ENCODE measurements around the gene ARHGEF37.
A peak's percentile ranks its signal among the peaks of the same experiment; 100 is the strongest.

Gene ARHGEF37

DNA sequence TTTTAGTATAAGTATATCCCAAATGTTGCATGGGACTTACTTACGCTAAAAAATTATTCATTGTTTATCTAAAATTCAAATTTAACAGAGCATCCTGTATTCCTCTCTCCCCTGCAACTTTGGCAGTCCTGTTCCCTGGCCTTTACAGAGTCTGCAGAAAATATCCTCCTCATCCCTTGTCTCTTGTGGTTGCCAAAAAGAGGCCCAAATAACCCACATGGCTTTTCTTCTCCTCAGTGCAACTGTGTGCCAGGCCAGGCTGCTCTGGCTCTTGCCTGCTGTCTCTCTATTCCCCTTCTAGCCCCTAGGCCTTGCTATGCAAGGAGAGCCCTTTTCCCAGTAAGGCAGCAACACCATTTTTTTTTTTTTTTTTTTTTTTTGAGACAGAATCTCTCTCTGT is 23.0 kb downstream of the ARHGEF37 start:
- no peak for DNase-seq

DNA sequence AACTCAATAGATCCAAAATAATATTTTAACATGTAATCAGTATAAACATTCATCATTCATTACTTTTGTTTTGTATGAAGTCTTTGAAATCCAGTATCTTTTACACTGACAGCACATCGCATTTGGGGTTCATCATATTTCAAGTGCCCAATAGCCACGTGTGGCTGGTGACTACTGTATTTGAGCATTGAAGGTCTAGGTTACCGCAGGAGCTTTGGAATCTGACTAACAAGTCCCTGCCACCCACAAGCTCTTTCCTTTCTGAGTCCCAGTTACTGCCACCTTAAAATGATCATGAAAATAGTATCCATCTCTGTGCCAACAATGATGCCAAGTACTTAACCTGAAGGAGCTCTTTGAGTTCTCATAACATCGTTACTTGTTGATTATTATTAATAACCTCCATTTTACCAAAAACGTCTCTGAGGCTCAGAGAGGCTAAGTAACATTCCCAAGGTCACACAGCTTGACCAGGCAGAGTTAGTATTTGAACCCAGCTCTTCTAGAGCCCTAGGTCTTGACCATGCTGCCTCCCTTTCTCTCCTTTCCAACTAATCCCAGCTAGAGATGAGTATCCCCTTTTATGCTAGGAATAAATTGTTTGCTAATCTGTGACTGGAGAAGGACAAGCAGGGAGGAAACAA is 24.2 kb downstream of the ARHGEF37 start:
- DNase-seq = no peak

DNA sequence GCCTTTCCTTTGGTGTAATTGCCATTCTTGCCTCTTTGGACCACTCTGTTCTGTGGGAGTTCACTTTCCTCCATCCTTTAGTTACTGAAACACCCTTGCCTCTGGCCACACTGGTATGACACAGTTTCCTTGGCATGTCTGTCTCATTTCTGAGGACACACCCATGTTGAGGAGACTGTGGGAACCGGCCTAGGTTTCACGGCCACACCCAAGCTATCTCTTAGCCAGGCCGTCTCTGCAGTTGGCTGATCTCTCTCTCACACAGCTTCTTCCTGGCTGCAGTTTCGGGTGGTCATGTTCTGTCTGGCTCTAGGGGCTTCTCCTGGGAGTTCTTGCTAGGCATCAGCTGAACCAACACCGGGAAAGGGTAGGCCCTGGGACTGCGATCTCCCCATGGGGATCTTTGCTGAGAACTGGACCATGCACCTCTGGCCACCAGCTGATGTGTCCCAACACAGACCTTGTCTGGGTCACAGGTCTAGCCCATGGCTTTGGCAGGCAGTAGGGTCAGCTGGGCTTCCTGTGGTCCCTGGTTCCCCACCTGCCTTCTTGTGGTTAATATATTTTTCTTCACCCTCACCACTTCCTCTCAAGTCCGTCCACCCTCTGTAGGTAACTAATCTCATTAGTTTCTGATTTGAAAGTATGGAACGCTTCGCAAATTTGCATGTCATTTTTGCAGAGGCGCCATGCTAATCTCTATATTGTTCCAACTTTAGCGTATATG is 24.9 kb downstream of the ARHGEF37 start:
- no peak for DNase-seq

DNA sequence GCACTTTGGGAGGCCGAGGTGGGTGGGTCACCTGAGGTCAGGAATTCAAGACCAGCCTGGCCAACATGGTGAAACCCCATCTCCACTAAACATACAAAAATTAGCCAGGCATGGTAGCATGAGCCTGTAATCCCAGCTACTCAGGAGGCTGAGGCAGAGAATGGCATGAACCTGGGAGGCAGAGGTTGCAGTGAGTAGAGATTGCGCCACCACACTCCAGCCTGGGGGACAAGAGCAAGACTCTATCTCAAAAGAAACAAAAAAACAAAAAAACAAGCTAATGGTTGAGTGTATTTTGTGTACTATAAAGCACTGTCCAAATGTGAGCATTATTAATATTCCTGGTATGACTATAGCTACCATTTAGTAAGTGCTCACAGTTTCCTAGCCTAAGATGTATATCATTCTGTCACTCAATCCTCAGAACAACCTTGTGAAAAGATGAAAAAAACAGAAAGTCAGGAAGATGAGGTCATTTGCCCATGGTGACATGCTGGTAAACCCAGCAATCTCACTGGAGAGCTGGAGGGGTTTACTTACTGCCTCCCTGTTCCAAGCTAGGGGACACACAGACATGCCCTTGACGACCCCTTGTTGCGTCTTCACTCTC is 27.7 kb downstream of the ARHGEF37 start:
- DNase-seq = no peak

DNA sequence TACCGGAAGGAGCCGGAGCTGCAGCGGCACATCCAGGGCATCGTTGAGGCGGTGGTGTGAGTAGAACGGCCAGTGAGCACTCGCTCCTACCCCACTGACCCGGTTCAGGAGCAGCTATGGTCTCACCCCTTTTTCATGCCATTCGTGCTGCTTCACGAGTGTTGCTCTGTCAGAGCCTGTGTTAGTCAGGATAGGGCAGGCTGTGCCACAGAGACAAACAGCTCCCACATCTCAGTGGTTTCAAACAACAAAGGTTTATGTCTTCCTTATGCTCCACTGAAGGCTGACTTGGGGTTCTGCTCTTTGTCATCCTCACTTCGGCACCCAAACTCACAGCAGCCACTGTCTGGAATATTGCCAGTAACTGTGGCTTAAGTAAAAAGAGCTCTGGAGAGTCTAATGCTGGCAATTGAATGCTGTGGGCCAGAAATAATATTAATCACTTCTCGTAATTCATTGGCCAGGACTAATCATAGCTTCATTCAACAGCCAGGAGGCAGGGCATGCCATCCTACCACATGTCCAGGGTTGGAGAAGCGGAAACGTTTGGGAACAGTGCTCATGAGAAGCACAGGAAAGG is 28.4 kb downstream of the ARHGEF37 start:
- DNase-seq = no peak

DNA sequence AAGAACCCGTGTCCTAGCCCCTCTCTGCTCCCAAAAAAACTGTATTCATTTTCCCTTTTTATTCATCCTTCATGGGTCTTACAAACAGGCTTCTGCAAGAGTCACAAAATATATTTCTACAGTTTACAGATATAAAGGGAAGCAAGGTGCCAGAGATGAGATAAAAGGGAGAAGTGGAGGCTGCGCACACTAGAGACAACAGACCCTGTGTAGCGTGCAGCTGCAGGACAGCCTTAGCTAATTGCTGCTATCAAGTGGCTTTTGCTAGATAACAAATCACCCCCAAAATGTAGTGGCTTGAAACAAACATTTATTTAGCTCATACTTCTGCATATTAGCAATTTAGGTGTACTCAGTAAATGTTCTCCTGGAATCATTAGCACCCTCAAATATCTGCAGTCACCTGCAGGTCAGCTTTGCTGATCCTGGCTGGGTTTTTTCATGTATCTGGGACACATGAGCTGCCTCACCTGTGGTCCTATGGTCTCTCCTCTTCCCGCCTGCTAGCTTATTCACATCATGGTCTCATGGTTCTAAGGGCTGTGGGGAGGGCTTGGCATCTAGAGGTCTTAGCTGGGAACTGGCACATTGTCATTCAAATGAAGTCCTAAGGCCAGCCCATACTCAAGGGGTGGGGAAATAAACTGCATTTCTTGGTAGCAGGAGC is 29.4 kb downstream of the ARHGEF37 start:
- DNase-seq = no peak

DNA sequence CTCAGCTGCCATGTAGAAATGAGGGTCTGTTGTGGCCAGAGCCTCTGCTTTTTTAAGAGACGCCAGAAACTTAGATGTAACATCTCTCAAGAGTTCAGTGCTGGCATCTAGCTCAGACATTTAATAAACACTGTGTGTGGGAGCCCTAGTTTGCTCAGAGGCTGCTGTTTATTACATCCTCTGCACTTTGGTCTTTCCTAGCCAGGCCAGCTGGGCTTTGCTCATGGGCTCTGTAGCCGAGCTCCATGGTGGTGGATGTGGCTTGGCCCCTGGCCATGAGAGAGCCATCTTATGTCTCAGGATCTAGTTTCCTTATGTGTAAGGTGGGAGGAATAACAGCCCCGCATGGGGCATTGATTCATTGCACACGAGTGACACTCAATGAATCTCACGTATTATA is 30.0 kb downstream of the ARHGEF37 start:
- no peak for DNase-seq

DNA sequence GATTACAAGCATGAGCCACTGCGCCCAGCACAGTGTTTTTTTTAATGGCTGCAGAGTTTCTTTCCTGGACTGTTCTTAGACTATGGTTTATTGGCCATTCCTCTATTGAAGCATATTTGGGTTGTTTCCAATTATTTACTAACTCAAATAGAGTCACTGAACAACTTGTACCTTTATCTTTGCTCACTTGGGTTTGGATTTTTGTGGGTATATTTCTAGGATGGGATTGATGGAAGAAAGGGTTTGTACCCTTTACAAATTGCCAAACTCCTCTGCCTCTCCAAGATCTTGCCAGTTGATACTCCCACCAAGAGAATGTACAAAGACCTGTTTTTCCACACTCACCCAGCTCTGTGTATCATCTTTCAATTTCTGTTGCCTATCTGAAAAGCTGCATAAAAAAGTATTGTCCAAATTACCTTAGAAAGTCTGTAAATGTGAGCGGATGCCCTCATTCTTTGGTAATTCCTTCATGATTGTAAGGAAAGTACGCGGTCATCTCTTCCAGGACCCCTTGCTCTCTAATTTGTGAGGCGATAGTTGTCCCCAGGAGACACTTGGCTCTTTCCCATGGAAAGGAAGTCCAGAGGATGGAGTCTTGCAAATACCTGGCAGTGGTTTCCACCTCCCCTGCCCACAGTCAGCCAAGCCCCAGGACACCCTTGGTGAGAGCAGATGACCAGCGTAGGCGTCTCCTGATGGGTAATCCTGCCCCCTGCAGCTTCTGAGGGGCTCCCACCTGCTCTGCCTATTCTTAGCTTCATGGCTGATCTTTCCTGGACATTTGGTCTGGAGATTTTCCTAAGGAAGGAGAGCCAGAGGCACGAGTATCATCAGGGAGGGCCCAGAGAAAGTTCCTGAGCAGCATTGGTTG is 33.0 kb downstream of the ARHGEF37 start:
- DNase-seq = no peak

DNA sequence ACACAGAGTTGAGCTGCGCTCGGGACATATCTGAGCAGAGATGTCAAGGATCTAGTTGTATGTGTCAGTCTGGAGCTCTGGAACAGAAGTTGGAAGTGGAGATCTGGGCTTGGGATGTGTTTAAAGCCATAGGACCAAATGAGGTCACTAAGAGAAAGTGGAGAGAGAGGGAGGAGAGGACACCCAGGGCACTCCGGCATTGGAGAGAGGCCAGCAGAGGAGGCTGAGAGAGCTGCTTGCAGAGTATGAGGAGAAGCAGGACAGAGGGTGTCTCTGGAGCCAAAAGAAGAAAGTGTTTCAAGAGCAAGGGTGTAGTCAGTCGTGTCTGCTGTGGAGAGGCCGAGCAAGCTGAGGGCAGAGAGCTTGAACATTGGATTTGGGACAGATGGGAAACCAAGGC is 34.7 kb downstream of the ARHGEF37 start:
- no peak for DNase-seq

DNA sequence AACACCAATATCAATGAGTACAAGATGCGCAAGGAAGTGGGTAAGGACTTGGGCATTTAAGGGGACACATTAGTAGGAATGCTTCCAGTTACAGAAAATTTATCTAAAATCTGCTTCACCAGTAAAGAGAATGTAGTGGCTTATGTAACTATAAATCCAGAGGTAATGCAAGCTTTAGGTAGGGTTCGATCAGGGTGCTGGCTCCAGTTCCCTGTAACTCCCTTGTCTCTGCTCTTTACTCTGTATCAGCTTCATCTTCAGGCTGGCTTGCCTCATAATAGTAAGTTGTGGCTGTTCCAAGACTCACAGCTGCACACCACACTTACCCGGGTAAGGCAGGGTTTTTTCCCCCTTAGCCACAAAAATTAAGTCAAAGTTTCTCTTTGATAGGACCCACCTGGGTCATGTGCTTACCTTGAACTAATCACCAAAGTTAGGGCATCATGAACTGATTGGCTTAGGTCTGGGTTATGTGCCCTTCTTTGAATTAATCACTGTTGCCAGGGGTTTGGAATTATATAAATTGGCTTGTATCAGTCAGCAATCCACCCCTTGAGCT is 35.5 kb downstream of the ARHGEF37 start:
- no peak for DNase-seq

DNA sequence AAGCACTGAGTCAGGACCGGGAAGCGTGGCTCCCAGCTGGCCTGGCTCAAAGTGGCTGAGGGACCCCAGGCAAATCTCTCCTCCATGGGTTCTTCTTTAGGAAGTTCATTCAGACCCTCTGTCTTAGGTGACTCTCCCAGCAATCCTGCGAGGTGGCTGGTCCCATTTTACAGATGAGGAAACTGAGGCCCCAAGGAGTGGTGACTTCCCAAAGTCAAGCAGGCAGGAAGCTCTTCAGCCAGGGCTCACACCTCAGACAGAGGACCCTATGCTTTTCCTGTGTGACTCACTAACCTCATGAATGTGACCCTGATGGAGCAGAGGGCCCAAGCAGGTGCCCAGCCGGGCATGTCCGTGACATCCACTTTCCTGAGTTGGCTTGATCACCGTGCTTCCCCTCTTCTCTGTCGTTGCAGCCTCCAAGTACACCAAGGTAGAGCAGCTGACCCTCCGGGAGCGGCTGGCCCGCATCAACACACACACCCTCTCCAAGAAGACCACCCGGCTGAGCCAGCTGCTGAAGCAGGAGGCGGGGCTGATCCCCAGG is 36.5 kb downstream of the ARHGEF37 start:
- no peak for DNase-seq

DNA sequence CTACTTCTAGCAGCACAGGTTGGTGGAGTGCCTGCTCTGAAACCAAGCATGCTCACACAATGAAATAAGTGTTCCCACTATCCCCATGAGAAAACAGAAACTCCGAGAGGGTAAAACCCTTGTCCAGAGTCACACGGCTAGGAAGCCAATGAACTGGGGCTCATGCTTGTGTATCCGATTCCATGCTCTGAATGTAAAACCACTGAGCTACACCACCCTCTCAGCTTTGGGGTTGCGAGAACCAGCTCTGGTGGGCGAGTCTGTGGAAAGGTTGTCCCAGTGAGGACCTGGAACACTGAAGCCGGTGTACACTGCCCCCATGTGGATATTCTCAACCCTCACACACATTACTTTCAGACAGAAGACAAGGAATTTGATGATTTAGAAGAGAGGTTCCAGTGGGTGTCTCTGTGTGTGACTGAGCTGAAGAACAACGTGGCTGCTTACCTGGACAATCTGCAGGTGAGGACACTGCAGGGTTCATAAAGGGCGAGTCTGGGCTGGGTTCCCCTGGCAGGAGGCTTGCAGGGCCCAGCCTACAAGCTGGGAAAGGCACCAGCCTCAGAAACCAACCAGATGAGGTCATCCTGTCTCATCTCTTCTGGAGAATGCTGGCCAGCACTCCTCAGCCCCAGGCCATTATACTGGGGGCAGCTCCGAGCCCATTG is 37.4 kb downstream of the ARHGEF37 start:
- DNase-seq = peak; percentile 67

DNA sequence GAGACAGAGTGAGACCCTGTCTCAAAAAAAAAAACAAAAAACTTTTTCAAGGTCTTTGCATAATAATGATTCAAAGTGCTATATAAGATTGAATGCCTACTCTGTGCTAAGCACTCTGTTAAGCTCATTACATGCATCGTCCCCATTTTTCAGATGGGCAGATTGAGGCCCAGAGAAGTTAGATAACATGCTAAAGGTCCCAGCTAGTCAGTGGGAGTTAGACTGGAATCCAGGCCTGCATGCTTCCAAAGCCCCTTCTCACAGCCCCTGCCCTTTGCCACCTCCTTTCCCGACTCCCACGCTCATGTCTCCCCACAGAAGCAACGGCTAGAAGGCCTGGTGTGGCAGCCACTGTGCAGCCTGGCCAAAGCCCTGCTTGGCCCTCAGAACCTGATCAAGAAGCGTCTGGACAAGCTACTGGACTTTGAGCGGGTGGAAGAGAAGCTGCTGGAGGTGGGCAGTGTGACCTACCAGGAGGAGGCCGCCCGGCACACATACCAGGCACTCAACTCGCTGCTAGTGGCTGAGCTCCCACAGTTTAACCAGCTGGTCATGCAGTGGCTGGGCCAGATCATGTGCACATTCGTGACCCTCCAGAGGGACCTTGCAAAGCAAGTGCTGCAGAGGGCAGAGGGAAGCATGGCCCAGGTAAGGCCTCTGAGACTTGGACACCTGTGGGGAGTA is 40.3 kb downstream of the ARHGEF37 start:
- no peak for DNase-seq

DNA sequence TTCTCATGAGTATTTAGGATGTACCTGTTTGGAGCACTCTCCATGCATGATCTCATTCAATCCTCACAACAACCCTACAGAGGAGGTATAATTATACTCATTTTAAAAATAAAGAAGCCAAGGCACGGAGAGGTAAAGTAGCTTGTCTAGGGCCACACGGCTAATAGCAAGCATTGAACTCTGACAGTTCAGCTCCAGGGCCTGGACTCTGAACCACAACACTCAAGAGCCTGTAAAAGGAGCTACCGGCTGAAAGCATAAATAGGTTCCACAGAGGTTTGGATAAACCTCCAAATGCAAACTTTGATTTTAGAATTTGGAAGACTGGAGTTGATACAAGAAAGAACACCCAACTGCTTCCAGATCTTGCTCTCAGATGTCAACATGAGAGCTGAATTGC is 41.2 kb downstream of the ARHGEF37 start:
- no peak for DNase-seq

DNA sequence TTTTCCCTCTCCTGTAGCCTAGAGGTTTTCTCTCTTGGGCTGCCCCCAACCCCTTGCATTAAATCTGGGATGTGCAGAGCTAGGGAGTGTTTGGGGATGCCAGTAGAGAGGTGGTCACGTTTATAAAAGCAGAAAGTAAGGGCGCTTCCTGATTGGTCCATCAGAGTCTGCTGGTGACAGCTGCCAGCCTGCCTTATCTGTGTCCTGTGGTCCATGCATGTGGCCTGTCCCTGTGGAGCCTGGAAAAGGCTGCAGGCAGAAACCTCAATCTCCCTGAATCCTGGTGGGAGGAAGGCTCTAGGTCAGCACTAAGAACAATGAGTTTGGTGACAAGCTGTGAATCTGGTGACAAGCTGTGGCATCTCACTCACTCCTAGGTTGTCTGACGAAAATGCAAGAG is 42.2 kb downstream of the ARHGEF37 start:
- no peak for DNase-seq

DNA sequence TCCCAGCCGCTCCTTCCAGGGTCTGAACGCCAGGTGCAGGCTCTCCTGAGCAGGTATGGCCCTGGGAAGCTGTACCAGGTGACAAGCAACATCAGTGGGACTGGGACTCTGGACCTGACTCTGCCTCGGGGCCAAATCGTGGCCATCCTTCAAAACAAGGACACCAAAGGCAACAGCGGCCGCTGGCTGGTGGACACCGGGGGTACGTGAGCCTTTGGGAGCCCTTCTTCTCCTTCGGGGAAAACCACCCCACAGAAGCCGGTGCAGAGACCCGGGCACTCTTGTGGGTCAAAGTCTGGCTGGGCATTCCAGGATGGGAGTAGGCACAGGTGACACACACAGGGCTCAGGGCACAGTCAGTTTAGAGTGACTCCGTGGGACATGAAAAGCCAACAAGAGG is 45.8 kb downstream of the ARHGEF37 start:
- peak; percentile 80 for DNase-seq

DNA sequence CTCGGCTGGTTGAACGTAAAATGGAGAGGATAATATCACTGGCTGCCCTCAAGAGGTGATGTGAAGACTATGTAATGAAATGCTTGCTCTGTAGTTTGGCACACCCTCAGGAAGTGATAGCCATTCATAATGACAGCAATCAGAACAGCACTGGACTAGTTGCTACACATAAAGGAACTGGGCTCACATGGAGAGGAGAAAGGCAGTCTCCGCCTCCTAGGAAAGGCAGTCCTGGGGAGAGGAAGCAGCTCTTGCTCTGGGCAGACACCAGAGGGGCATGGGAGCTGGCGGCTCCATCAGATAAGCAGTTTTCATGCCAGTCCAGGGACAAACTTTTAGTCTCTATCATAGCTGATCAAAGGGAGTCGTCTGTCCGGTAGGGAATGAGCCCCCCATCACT is 46.9 kb downstream of the ARHGEF37 start:
- DNase-seq = peak; percentile 87

DNA sequence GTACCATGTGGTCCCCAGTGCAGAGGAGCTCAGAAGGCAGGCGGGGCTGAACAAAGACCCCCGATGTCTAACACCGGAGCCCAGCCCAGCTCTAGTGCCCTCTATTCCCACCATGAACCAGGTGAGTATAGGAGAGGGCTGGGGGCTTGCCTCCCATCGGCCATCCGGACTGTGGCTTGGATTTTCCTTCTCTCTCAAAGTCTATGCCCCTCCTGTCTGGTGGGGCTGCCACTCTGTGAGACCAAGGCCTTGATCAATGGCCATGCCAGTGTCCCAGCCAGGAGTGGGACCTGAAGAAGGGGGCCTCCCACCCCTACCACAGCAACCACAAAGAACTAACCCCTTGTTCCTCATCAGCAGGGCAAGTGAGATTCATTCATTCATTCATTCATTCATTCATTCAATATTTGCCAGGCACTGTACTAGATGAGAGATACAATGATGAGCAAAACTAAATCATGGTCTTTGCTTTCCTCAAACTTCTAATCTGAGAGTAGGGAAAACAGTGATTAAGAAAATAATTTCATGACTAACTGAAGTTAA is 47.6 kb downstream of the ARHGEF37 start:
- no peak for DNase-seq

DNA sequence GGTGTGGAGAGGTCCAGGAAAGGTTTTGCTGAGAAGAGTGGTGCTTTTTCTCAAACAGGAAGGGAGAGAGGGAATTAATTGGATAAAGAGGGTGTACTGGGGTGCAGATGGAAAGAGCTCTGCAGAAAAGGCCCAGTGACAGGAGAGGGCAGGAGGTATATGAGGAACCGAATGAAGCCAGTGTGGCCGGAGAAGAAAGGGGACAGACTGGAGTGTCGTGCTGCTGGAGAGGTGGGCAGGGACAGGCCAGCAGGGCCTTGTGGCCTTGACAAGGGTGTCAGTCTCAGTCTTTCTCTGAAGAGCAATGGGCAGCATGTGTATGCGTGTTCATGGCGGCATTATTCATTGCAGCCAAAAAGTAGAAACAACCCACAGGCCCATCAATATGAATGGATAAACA is 48.1 kb downstream of the ARHGEF37 start:
- no peak for DNase-seq

DNA sequence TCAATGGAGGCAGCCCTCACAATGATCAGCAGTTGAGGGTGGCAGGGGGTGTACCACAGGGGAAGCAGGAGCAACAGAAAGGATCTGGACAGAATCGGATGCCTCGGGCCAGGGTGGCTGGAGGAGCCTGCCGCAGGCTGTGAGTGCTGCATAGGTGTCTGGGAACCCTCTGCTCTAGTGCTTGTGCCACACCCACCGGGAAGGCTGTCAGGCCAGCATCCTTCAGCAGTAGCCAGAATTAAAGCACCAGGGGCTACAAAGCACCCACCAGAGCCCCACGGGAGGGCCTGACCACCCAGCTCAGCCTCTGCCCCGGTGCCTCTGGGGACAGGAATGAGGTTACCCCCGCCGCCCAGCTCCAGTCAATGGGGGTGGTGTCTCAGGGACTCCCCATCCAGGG is 49.0 kb downstream of the ARHGEF37 start:
- DNase-seq = no peak
